Measurements from ENCODE around the gene LILRB5. TPM values are rescaled to one million over a fixed set of nuclear protein-coding genes. Genes with fewer than 3 reads are reported as not detected.
"Not testable (repeated sequence)": the region's sequence is repeated elsewhere in the genome, so short reads cannot be mapped to it uniquely, and the experiment has no call there.

LILRB5 gene
- total RNA-seq, 2 experiments from 2014 or later = not detected

DNA sequence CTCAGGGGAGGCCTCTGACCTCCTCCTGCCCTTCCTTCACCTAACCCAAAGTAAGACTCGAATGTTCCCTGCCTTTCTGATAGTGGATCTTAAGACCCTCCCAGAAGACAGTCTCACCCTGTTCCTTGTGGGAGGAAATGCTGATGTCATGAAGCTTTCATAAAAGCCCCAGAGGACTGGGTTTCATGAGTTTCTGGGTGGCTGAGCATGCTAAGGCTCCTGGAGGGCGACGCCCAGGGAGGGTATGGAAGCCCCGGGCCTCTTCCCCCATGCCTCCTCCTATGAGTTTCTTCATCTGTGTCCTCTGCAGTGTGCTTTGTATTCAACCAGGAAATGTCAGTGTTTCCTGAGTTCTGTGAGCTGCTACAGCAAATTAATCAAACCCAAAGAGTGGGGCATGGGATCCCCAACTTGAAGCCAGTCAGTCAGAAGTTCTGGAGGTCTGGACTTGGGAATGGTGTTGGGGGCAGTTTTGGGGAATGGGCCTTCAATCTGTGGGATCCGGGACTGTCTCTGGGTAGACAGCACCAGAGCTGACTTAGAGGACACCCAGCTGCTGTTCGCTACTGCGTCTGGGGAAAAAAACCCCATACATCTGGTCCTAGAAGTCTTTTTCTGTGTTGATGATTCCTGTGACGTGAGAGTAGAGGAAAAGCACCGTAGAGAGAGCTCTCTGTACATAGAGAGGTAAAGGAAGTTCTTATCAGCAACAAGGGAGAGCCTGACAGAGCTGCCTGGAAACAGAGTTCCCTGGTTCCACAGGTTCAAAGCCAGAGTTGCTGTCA, 25.8 kb upstream of the LILRB5 start:
- ChIA-PET POLR2A (no interaction called here), CTCF (no interaction called here)
- intact Hi-C loops (cut with micrococcal nuclease) = no loop called here
- TF ChIP-seq CTCF (IDR thresholded peaks at IDR 0.05) = no peak
- Mint-ChIP-seq H3K27ac (no peak overlapping the region), H3K4me3 (no peak overlapping the region), H3K36me3 (ENCODE audit: low read depth) (no peaks in the 10 kb centered on the region), H3K4me1 (ENCODE audit: low read depth) (peaks cover 4% of the 10 kb centered on the region), H3K27me3 (peaks cover 22% of the 10 kb centered on the region), H3K9me3 (no peaks in the 10 kb centered on the region)
- no peak for DNase-seq
- peak; percentile 17 for ATAC-seq

GRCh38 chr19:54281729-54282075, 24.6 kb upstream of the LILRB5 start:
- H3K4me3 Mint-ChIP-seq; H3K9me3 Mint-ChIP-seq; H3K4me1 Mint-ChIP-seq (ENCODE audit: low read depth); DNase-seq; CTCF ChIA-PET; H3K36me3 Mint-ChIP-seq (ENCODE audit: low read depth); ATAC-seq; intact Hi-C loops (cut with micrococcal nuclease); H3K27ac Mint-ChIP-seq; POLR2A ChIA-PET: not testable (repeated sequence)
- H3K27me3 Mint-ChIP-seq = peaks cover 22% of the 10 kb centered on the region

- H3K4me3 Mint-ChIP-seq = no peak within 1 kb of the TSS
Observed at GRCh38 chr19:54281007-54281728, 24.1 kb upstream of the LILRB5 start, which contains the start of gene LILRB2. TSS of gene LILRB2 (minus strand) at chr19:54281110. CDS start at chr19:54280496, 614 bp downstream.

GRCh38 chr19:54280441-54280840, 23.4 kb upstream of the LILRB5 start:
- CTCF ChIA-PET = interaction anchor here (1.3 kb wide), 1 partner anchor 14 kb away, joined by 4 read pairs; no protein-coding TSS in a partner anchor
- H3K9me3 Mint-ChIP-seq; H3K27ac Mint-ChIP-seq; ATAC-seq; H3K4me1 Mint-ChIP-seq (ENCODE audit: low read depth); POLR2A ChIA-PET; H3K4me3 Mint-ChIP-seq; H3K36me3 Mint-ChIP-seq (ENCODE audit: low read depth); intact Hi-C loops (cut with micrococcal nuclease); DNase-seq: not testable (repeated sequence)
- peaks cover 22% of the 10 kb centered on the region for H3K27me3 Mint-ChIP-seq

More at GRCh38 chr19:54281007-54281728, 24.1 kb upstream of the LILRB5 start, which contains the start of gene LILRB2:
- Mint-ChIP-seq H3K27me3 (peaks cover 22% of the 10 kb centered on the region), H3K27ac (no peak within 1 kb of the TSS), H3K9me3 (no peaks in the 10 kb centered on the region), H3K36me3 (ENCODE audit: low read depth) (no peaks in the 10 kb centered on the region), H3K4me1 (ENCODE audit: low read depth) (peaks cover 4% of the 10 kb centered on the region)
- TF ChIP-seq CTCF (IDR thresholded peaks at IDR 0.05) = no peak
- intact Hi-C loops (cut with micrococcal nuclease) = no loop called here
- POLR2A ChIA-PET = no interaction called here
- ATAC-seq = no peak
- DNase-seq = no peak
- CTCF ChIA-PET = no interaction called here

- H3K9me3 Mint-ChIP-seq; DNase-seq; intact Hi-C loops (cut with micrococcal nuclease); ATAC-seq; H3K4me1 Mint-ChIP-seq (ENCODE audit: low read depth); POLR2A ChIA-PET; H3K27ac Mint-ChIP-seq; H3K4me3 Mint-ChIP-seq; H3K36me3 Mint-ChIP-seq (ENCODE audit: low read depth): not testable (repeated sequence)
- CTCF ChIA-PET = interaction anchor here (1.3 kb wide), 1 partner anchor 14 kb away, joined by 4 read pairs; no protein-coding TSS in a partner anchor
- peaks cover 22% of the 10 kb centered on the region for H3K27me3 Mint-ChIP-seq
Observed at GRCh38 chr19:54280025-54280424, 23.0 kb upstream of the LILRB5 start.

DNA sequence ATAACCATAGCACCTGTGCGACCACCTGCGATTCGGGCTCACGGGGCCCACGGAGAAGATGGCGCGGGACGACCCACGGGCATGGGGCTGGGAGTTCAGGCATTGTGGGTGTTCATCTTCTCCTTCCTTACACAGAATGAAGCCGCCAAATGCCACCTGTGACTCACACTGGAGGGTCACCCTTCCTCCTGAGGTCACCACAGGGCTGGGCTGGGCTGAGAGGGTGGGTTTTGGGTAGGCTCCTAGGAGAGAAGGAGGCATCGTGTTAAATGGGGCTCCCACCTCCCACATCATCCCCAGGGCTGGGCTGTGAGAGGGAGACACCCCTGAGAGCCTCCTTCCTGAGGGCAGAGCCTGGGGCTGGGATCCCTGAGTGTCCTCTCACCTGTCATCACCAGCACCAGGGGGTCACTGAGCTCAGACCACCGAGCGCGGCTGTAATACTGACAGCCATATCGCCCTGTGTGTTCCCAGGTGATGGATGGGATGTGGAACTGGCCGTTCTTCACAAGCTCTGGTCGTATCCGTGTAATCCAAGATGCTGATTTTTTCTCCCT, 22.4 kb upstream of the LILRB5 start:
- no peak for TF ChIP-seq CTCF (IDR thresholded peaks at IDR 0.05)
- Mint-ChIP-seq H3K36me3 (ENCODE audit: low read depth) (no peaks in the 10 kb centered on the region), H3K4me3 (no peak overlapping the region), H3K27me3 (peaks cover 22% of the 10 kb centered on the region), H3K27ac (no peak overlapping the region), H3K9me3 (no peaks in the 10 kb centered on the region), H3K4me1 (ENCODE audit: low read depth) (no peaks in the 10 kb centered on the region)
- no peak for DNase-seq
- ChIA-PET POLR2A (no interaction called here), CTCF (interaction anchor here (1.3 kb wide), 1 partner anchor 13 kb away, joined by 4 read pairs; no protein-coding TSS in a partner anchor)
- intact Hi-C loops (cut with micrococcal nuclease) = no loop called here
- no peak for ATAC-seq

- CTCF ChIA-PET = not testable (repeated sequence)
Observed at GRCh38 chr19:54278571-54279195, 21.6 kb upstream of the LILRB5 start.

GRCh38 chr19:54278056-54278455, 21.0 kb upstream of the LILRB5 start:
- H3K9me3 Mint-ChIP-seq; H3K4me1 Mint-ChIP-seq (ENCODE audit: low read depth); CTCF ChIA-PET; DNase-seq; intact Hi-C loops (cut with micrococcal nuclease); ATAC-seq; H3K4me3 Mint-ChIP-seq; H3K27ac Mint-ChIP-seq; POLR2A ChIA-PET; H3K36me3 Mint-ChIP-seq (ENCODE audit: low read depth): not testable (repeated sequence)
- peaks cover 23% of the 10 kb centered on the region for H3K27me3 Mint-ChIP-seq

More at GRCh38 chr19:54278571-54279195, 21.6 kb upstream of the LILRB5 start:
- POLR2A ChIA-PET; intact Hi-C loops (cut with micrococcal nuclease); H3K4me3 Mint-ChIP-seq; ATAC-seq; H3K9me3 Mint-ChIP-seq; H3K27ac Mint-ChIP-seq; H3K4me1 Mint-ChIP-seq (ENCODE audit: low read depth); H3K36me3 Mint-ChIP-seq (ENCODE audit: low read depth); DNase-seq: not testable (repeated sequence)
- H3K27me3 Mint-ChIP-seq = peaks cover 24% of the 10 kb centered on the region

Measured in activated CD8-positive, alpha-beta T cell treated with anti-CD3 and anti-CD28 coated beads for 36 hours (primary cell).